ENCODE measurements around the gene FRMD4A.

DNA sequence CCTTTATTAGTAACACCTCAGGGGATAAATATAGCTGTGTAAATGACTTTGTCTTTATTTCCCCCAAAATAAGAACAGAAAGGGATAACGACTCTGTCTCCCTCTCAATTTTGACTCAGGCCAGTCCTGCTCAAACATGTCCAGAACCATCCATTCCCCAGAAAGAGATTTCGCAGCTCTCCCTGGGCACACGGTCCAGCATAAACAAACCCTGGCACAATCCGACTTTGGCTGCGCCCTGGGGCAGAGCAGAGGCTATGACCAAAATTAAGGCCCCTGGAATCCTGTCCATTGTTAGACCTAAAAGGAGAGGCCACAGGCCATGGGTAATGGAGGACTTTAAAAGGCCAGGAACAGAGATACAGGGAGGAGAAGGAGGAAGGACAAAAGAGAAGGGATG is 644.8 kb downstream of the FRMD4A start:
- TF ChIP-seq, protein P1, sequence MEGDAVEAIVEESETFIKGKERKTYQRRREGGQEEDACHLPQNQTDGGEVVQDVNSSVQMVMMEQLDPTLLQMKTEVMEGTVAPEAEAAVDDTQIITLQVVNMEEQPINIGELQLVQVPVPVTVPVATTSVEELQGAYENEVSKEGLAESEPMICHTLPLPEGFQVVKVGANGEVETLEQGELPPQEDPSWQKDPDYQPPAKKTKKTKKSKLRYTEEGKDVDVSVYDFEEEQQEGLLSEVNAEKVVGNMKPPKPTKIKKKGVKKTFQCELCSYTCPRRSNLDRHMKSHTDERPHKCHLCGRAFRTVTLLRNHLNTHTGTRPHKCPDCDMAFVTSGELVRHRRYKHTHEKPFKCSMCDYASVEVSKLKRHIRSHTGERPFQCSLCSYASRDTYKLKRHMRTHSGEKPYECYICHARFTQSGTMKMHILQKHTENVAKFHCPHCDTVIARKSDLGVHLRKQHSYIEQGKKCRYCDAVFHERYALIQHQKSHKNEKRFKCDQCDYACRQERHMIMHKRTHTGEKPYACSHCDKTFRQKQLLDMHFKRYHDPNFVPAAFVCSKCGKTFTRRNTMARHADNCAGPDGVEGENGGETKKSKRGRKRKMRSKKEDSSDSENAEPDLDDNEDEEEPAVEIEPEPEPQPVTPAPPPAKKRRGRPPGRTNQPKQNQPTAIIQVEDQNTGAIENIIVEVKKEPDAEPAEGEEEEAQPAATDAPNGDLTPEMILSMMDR (IDR thresholded peaks at IDR 0.05 in 2 of 3, conservative IDR thresholded peaks at IDR 0.05 in 1 of 3; ENCODE audit: control insufficient read depth in 2 of 3, extremely low read depth in 1 of 3, insufficient read depth in 1 of 3, low read depth in 3 of 3, low read length in 3 of 3): no peak
- TF ChIP-seq JUND (IDR thresholded peaks at IDR 0.05; ENCODE audit: low read depth, low read length) (no peak), TAF1 (IDR thresholded peaks at IDR 0.05; ENCODE audit: borderline replicate concordance, low read depth, low read length) (no peak), POLR2A (IDR thresholded peaks at IDR 0.05; ENCODE audit: low read depth, low read length) (no peak)

Measured in GM12878 (cell line).